Endodermal cell (in vitro differentiated cells): ENCODE measurements around the gene KDF1. TPM values are rescaled to one million over a fixed set of nuclear protein-coding genes. Genes with fewer than 3 reads are reported as not detected.

Source experiments
- DNase-seq: peaks from one replicate; pipeline ENCODE4 v3.0.0-alpha.2; 2017
- H3K27ac ChIP-seq: 2 replicates; pipeline ENCODE4 v1.5.1; 2013; ENCODE audit warnings: mild to moderate bottlenecking, low read depth, low read length, moderate library complexity
- H3K27me3 ChIP-seq: 2 replicates; pipeline ENCODE4 v1.6.1; 2013; ENCODE audit warnings: mild to moderate bottlenecking, low read length, moderate library complexity; ENCODE audit not compliant: insufficient read depth, control insufficient read depth, poor library complexity, severe bottlenecking
- H3K36me3 ChIP-seq: 2 replicates; pipeline ENCODE4 v1.7.0; 2013; ENCODE audit warnings: mild to moderate bottlenecking, low read length, moderate library complexity; ENCODE audit not compliant: control insufficient read depth, insufficient read depth
- H3K4me1 ChIP-seq: one replicate; pipeline ENCODE4 v1.7.0; 2013; ENCODE audit warnings: low read length; ENCODE audit not compliant: control insufficient read depth, insufficient read depth
- H3K4me3 ChIP-seq: 2 replicates; pipeline ENCODE4 v1.5.1; 2013; ENCODE audit warnings: mild to moderate bottlenecking, low read length, moderate library complexity
- H3K9ac ChIP-seq: 2 replicates; pipeline ENCODE4 v1.6.1; 2013; ENCODE audit warnings: mild to moderate bottlenecking, low read length, moderate library complexity; ENCODE audit not compliant: poor library complexity, severe bottlenecking; ENCODE audit errors: extremely low read depth
- H3K9me3 ChIP-seq: 2 replicates; pipeline ENCODE4 v1.6.1; 2013; ENCODE audit warnings: mild to moderate bottlenecking, low read length, moderate library complexity; ENCODE audit not compliant: control insufficient read depth
- H3K27ac Mint-ChIP-seq: 2 replicates; pipeline ENCODE4 v1.8.0; 2020; ENCODE audit warnings: mixed read lengths
- H3K27me3 Mint-ChIP-seq: 2 replicates; pipeline ENCODE4 v1.8.0; 2021; ENCODE audit warnings: mild to moderate bottlenecking, mixed read lengths; ENCODE audit not compliant: insufficient read depth
- H3K36me3 Mint-ChIP-seq: 2 replicates; pipeline ENCODE4 v1.8.0; 2020; ENCODE audit warnings: low read depth, mixed read lengths
- H3K4me1 Mint-ChIP-seq: 2 replicates; pipeline ENCODE4 v1.8.0; 2020; ENCODE audit warnings: mixed read lengths
- H3K4me3 Mint-ChIP-seq: 2 replicates; pipeline ENCODE4 v1.8.0; 2020; ENCODE audit warnings: mild to moderate bottlenecking, moderate library complexity, mixed read lengths
- H3K9me3 Mint-ChIP-seq: 2 replicates; pipeline ENCODE4 v1.8.0; 2020; ENCODE audit warnings: mild to moderate bottlenecking, mixed read lengths
- WGBS, 2 experiments: methylation state at CpG; one replicate each; pipeline versions ENCODE4 v1.1.5 to v1.1.7; 2013; ENCODE audit warnings: missing lambda C conversion rate in 2 of 2, mixed read lengths in 1 of 2; ENCODE audit not compliant: insufficient coverage in 1 of 2, insufficient read length in 1 of 2; 5-methylcytosine and 5-hydroxymethylcytosine counted together
- total RNA-seq, 2 donors: library from RNA; stranded (reverse); fragmentation: NEBNext Ultra II Directional in 1 of 2; extraction: Animal tissue kit (Norgen Biotek cat#: 25700) in 1 of 2; gene quantifications; 2 replicates in 1 of 2; 3 replicates in 1 of 2; pipeline ENCODE4 v1.2.1, GENCODE V29; 2021
- TF ChIP-seq, protein P1 (sequence below): fragments of 200-600 bp; sonication (generic); conservative IDR thresholded peaks from 2 replicates; pipeline ENCODE4 v1.5.0; 2021; ENCODE audit warnings: antibody characterized with exemption, mild to moderate bottlenecking

Gene KDF1
- total RNA-seq, 2 donors from 2014 or later = 17.2 to 22.7 TPM

DNA sequence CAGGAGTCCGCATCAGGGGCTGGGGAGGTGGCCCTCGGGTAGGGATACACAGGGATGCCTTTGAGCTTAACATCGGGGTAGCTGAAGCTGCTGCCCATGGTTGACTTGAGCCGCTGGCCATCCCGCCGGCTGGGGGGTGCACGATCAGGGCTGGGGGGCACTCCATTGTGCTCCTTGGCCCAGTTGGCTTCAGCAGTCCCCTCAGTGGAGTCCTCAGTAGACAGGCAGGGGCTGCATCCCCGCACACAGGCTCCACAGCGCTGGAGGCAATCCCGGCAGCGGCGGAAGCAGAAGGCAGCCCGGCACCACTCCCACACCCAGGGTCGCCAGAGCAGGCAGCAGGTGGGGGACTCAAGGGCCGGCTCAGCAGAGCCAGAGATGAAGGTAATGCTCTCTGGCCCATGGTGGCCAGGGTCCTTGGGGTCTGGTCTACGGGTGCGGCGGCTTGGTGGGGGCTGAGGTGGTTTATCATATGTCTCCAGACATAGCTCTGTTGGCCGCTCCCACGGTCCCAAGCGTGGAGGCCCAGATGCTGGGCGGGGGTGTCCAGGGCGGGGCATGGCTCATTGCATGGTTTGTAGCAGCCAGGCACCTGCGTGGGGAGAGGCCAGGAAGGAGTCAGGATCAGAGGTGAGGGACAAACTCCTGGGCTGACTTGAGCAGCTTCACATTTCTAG, 8.3 kb downstream of the KDF1 start:
- Mint-ChIP-seq H3K27me3 (no peaks in the 10 kb centered on the region), H3K4me3 (no peak overlapping the region), H3K36me3 (peaks cover 38% of the 10 kb centered on the region), H3K27ac (no peak overlapping the region), H3K9me3 (peaks cover 6% of the 10 kb centered on the region), H3K4me1 (peaks cover 5% of the 10 kb centered on the region)
- no peaks in the 10 kb centered on the region for H3K27me3 ChIP-seq
- H3K36me3 ChIP-seq = peaks cover 16% of the 10 kb centered on the region
- DNase-seq = no peak
- no peak overlapping the region for H3K4me3 ChIP-seq
- TF ChIP-seq, protein P1, sequence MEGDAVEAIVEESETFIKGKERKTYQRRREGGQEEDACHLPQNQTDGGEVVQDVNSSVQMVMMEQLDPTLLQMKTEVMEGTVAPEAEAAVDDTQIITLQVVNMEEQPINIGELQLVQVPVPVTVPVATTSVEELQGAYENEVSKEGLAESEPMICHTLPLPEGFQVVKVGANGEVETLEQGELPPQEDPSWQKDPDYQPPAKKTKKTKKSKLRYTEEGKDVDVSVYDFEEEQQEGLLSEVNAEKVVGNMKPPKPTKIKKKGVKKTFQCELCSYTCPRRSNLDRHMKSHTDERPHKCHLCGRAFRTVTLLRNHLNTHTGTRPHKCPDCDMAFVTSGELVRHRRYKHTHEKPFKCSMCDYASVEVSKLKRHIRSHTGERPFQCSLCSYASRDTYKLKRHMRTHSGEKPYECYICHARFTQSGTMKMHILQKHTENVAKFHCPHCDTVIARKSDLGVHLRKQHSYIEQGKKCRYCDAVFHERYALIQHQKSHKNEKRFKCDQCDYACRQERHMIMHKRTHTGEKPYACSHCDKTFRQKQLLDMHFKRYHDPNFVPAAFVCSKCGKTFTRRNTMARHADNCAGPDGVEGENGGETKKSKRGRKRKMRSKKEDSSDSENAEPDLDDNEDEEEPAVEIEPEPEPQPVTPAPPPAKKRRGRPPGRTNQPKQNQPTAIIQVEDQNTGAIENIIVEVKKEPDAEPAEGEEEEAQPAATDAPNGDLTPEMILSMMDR = no peak
- H3K9ac ChIP-seq = no peak overlapping the region
- no peak overlapping the region for H3K27ac ChIP-seq
- WGBS, 2 experiments = 92 to 96% methylated on average over 19 to 24 of the region's 24 CpGs
- no peaks in the 10 kb centered on the region for H3K9me3 ChIP-seq
- H3K4me1 ChIP-seq = no peaks in the 10 kb centered on the region

DNA sequence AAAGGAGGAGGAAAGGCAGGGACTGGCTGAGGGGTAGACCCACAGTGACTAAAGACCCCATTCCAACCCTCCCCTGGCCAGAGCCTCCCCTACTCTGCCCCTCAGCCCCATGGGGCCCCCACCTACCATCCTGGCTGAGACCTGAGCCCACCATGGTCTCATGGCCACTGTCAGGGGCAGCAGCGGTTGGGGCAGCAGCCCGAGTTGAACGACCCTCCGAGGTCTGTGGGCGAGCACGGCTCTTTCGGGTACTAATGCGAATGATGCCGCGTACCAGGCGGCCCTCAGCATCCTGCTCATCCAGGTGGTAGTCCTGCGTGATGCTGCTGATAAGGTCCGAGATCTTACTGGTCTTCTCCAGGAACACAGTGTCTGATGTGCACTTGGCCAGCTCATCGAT, 9.1 kb downstream of the KDF1 start:
- H3K9me3 ChIP-seq = no peaks in the 10 kb centered on the region
- no peaks in the 10 kb centered on the region for H3K4me1 ChIP-seq
- TF ChIP-seq, protein P1 = no peak
- no peak overlapping the region for H3K27ac ChIP-seq
- no peak overlapping the region for H3K4me3 Mint-ChIP-seq
- no peaks in the 10 kb centered on the region for H3K27me3 ChIP-seq
- peaks cover 40% of the 10 kb centered on the region for H3K36me3 Mint-ChIP-seq
- DNase-seq = no peak
- H3K9ac ChIP-seq = no peak overlapping the region
- peaks cover 21% of the 10 kb centered on the region for H3K36me3 ChIP-seq
- WGBS, 2 experiments = 94 to 95% methylated on average over 12 to 14 of the region's 14 CpGs
- peaks cover 5% of the 10 kb centered on the region for H3K4me1 Mint-ChIP-seq
- peak overlapping the region; percentile 27 for H3K27ac Mint-ChIP-seq
- H3K4me3 ChIP-seq = no peak overlapping the region
- H3K27me3 Mint-ChIP-seq = no peaks in the 10 kb centered on the region
- H3K9me3 Mint-ChIP-seq = peaks cover 2% of the 10 kb centered on the region

DNA sequence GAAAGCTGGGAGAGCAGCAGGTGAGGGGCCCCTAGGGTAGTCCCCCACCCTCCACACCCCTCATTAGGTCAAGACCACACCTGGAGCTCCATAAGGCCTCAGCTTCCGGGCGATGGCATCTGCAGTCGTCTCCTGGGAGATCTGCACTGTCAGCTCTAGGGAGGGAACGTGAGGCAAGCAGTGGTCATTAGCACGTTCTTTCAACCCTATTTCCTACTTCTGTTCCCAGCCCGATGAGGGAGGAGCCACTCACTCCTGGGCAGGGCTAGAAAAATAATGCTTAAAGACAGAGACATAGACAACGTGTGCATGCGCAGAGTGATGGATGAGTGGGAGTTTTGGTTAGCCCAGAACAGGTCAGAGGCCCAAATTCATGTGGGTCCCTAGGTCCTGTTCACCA, 9.7 kb downstream of the KDF1 start:
- TF ChIP-seq, protein P1 = no peak
- H3K4me3 Mint-ChIP-seq = no peak overlapping the region
- H3K27ac Mint-ChIP-seq = no peak overlapping the region
- H3K27me3 ChIP-seq = no peaks in the 10 kb centered on the region
- no peaks in the 10 kb centered on the region for H3K9me3 ChIP-seq
- no peak overlapping the region for H3K9ac ChIP-seq
- no peak for DNase-seq
- H3K4me3 ChIP-seq = no peak overlapping the region
- H3K9me3 Mint-ChIP-seq = no peaks in the 10 kb centered on the region
- H3K27ac ChIP-seq = no peak overlapping the region
- H3K27me3 Mint-ChIP-seq = no peaks in the 10 kb centered on the region
- peaks cover 45% of the 10 kb centered on the region for H3K36me3 Mint-ChIP-seq
- peaks cover 5% of the 10 kb centered on the region for H3K4me1 Mint-ChIP-seq
- no peaks in the 10 kb centered on the region for H3K4me1 ChIP-seq
- WGBS, 2 experiments = 81 to 85% methylated on average over 4 to 8 of the region's 8 CpGs
- peaks cover 27% of the 10 kb centered on the region for H3K36me3 ChIP-seq
